ENCODE results near the gene HOMER3.

HOMER3 gene

GRCh38 chr19:18913466-18913865, 27.6 kb downstream of the HOMER3 start:
- no peak overlapping the region for H3K4ac ChIP-seq (ENCODE audit: low read depth, low read length)
- no peak overlapping the region for H3K23ac ChIP-seq (ENCODE audit: low read length)
- no peak overlapping the region for H4K8ac ChIP-seq (ENCODE audit: low read depth, low read length)
- no peak overlapping the region for H2AK5ac ChIP-seq (ENCODE audit: low read length)
- H3K18ac ChIP-seq (ENCODE audit: low read length) = no peak overlapping the region
- no peak overlapping the region for H2BK15ac ChIP-seq (replicated peaks; ENCODE audit: low read depth)
- no peak overlapping the region for H3K9ac ChIP-seq (ENCODE audit: low read length)
- no CpG with 5 or more reads among the region's 5 CpGs for WGBS (ENCODE audit: extremely low coverage, insufficient coverage, low lambda C conversion rate)
- DNase-seq = no peak
- H2BK120ac ChIP-seq (ENCODE audit: low read depth, low read length) = no peak overlapping the region
- no peak overlapping the region for H4K5ac ChIP-seq (ENCODE audit: low read length)
- no peak overlapping the region for H3K56ac ChIP-seq (ENCODE audit: low read length)
- H3K4me1 ChIP-seq (ENCODE audit: control insufficient read depth, low read depth, low read length) = no peaks in the 10 kb centered on the region
- no peaks in the 10 kb centered on the region for H3K27me3 ChIP-seq (ENCODE audit: insufficient read depth, low read length, poor library complexity)
- peaks cover 9% of the 10 kb centered on the region for H3K79me2 ChIP-seq (ENCODE audit: control insufficient read depth, insufficient read depth, low read length)
- H3K4me3 ChIP-seq (ENCODE audit: low read length) = no peak overlapping the region
- peaks cover 5% of the 10 kb centered on the region for H3K36me3 ChIP-seq (ENCODE audit: control insufficient read depth, insufficient read depth, low read length)
- H3K27ac ChIP-seq (ENCODE audit: low read depth, low read length) = no peak overlapping the region
- no peak overlapping the region for H2BK5ac ChIP-seq (ENCODE audit: low read length)
- no peak overlapping the region for H3K4me2 ChIP-seq (ENCODE audit: low read length)
- H3K79me1 ChIP-seq (ENCODE audit: low read length) = peaks cover 6% of the 10 kb centered on the region

GRCh38 chr19:18912933-18913332, 28.1 kb downstream of the HOMER3 start:
- H3K79me2 ChIP-seq (ENCODE audit: control insufficient read depth, insufficient read depth, low read length) = peaks cover 6% of the 10 kb centered on the region
- no peak overlapping the region for H3K18ac ChIP-seq (ENCODE audit: low read length)
- H2BK120ac ChIP-seq (ENCODE audit: low read depth, low read length) = no peak overlapping the region
- H3K4me2 ChIP-seq (ENCODE audit: low read length) = no peak overlapping the region
- H3K4me3 ChIP-seq (ENCODE audit: low read length) = no peak overlapping the region
- no peak overlapping the region for H2AK5ac ChIP-seq (ENCODE audit: low read length)
- no peaks in the 10 kb centered on the region for H3K4me1 ChIP-seq (ENCODE audit: control insufficient read depth, low read depth, low read length)
- H3K36me3 ChIP-seq (ENCODE audit: control insufficient read depth, insufficient read depth, low read length) = peaks cover 5% of the 10 kb centered on the region
- no peak overlapping the region for H3K23ac ChIP-seq (ENCODE audit: low read length)
- peaks cover 3% of the 10 kb centered on the region for H3K79me1 ChIP-seq (ENCODE audit: low read length)
- no peak overlapping the region for H3K4ac ChIP-seq (ENCODE audit: low read depth, low read length)
- H2BK15ac ChIP-seq (replicated peaks; ENCODE audit: low read depth) = no peak overlapping the region
- no peak overlapping the region for H2BK5ac ChIP-seq (ENCODE audit: low read length)
- no peak overlapping the region for H3K9ac ChIP-seq (ENCODE audit: low read length)
- H3K27me3 ChIP-seq (ENCODE audit: insufficient read depth, low read length, poor library complexity) = no peaks in the 10 kb centered on the region
- no CpG with 5 or more reads among the region's 14 CpGs for WGBS (ENCODE audit: extremely low coverage, insufficient coverage, low lambda C conversion rate)
- no peak overlapping the region for H4K5ac ChIP-seq (ENCODE audit: low read length)
- no peak overlapping the region for H4K8ac ChIP-seq (ENCODE audit: low read depth, low read length)
- DNase-seq = no peak
- no peak overlapping the region for H3K56ac ChIP-seq (ENCODE audit: low read length)
- H3K27ac ChIP-seq (ENCODE audit: low read depth, low read length) = no peak overlapping the region

GRCh38 chr19:18910801-18911436, 30.1 kb downstream of the HOMER3 start:
- no peak overlapping the region for H2AK5ac ChIP-seq (ENCODE audit: low read length)
- H4K8ac ChIP-seq (ENCODE audit: low read depth, low read length) = no peak overlapping the region
- H3K23ac ChIP-seq (ENCODE audit: low read length) = no peak overlapping the region
- H2BK120ac ChIP-seq (ENCODE audit: low read depth, low read length) = no peak overlapping the region
- WGBS (ENCODE audit: extremely low coverage, insufficient coverage, low lambda C conversion rate) = no CpG with 5 or more reads among the region's 19 CpGs
- H3K4me1 ChIP-seq (ENCODE audit: control insufficient read depth, low read depth, low read length) = no peaks in the 10 kb centered on the region
- DNase-seq = no peak
- H3K36me3 ChIP-seq (ENCODE audit: control insufficient read depth, insufficient read depth, low read length) = peaks cover 5% of the 10 kb centered on the region
- no peak overlapping the region for H3K56ac ChIP-seq (ENCODE audit: low read length)
- peaks cover 3% of the 10 kb centered on the region for H3K79me1 ChIP-seq (ENCODE audit: low read length)
- H3K4me3 ChIP-seq (ENCODE audit: low read length) = no peak overlapping the region
- no peak overlapping the region for H2BK5ac ChIP-seq (ENCODE audit: low read length)
- H3K27me3 ChIP-seq (ENCODE audit: insufficient read depth, low read length, poor library complexity) = no peaks in the 10 kb centered on the region
- no peak overlapping the region for H4K5ac ChIP-seq (ENCODE audit: low read length)
- H2BK15ac ChIP-seq (replicated peaks; ENCODE audit: low read depth) = no peak overlapping the region
- H3K18ac ChIP-seq (ENCODE audit: low read length) = no peak overlapping the region
- H3K4me2 ChIP-seq (ENCODE audit: low read length) = no peak overlapping the region
- H3K4ac ChIP-seq (ENCODE audit: low read depth, low read length) = no peak overlapping the region
- peaks cover 3% of the 10 kb centered on the region for H3K79me2 ChIP-seq (ENCODE audit: control insufficient read depth, insufficient read depth, low read length)
- H3K9ac ChIP-seq (ENCODE audit: low read length) = no peak overlapping the region
- no peak overlapping the region for H3K27ac ChIP-seq (ENCODE audit: low read depth, low read length)

- H2BK5ac ChIP-seq (ENCODE audit: low read length) = no peak overlapping the region
- H3K4me3 ChIP-seq (ENCODE audit: low read length) = no peak overlapping the region
- H3K79me1 ChIP-seq (ENCODE audit: low read length) = no peaks in the 10 kb centered on the region
- H4K5ac ChIP-seq (ENCODE audit: low read length) = no peak overlapping the region
- H4K8ac ChIP-seq (ENCODE audit: low read depth, low read length) = no peak overlapping the region
- no peak overlapping the region for H3K18ac ChIP-seq (ENCODE audit: low read length)
- no peaks in the 10 kb centered on the region for H3K27me3 ChIP-seq (ENCODE audit: insufficient read depth, low read length, poor library complexity)
- H3K23ac ChIP-seq (ENCODE audit: low read length) = no peak overlapping the region
- H3K9ac ChIP-seq (ENCODE audit: low read length) = no peak overlapping the region
- H3K27ac ChIP-seq (ENCODE audit: low read depth, low read length) = no peak overlapping the region
- no peak overlapping the region for H2BK120ac ChIP-seq (ENCODE audit: low read depth, low read length)
- no peak overlapping the region for H2BK15ac ChIP-seq (replicated peaks; ENCODE audit: low read depth)
- H3K4ac ChIP-seq (ENCODE audit: low read depth, low read length) = no peak overlapping the region
- no peak for DNase-seq
- no CpG with 5 or more reads among the region's 10 CpGs for WGBS (ENCODE audit: extremely low coverage, insufficient coverage, low lambda C conversion rate)
- peaks cover 5% of the 10 kb centered on the region for H3K36me3 ChIP-seq (ENCODE audit: control insufficient read depth, insufficient read depth, low read length)
- no peaks in the 10 kb centered on the region for H3K79me2 ChIP-seq (ENCODE audit: control insufficient read depth, insufficient read depth, low read length)
- no peak overlapping the region for H3K4me2 ChIP-seq (ENCODE audit: low read length)
- no peaks in the 10 kb centered on the region for H3K4me1 ChIP-seq (ENCODE audit: control insufficient read depth, low read depth, low read length)
- H2AK5ac ChIP-seq (ENCODE audit: low read length) = no peak overlapping the region
- H3K56ac ChIP-seq (ENCODE audit: low read length) = no peak overlapping the region
These were observed 31.0 kb downstream of the HOMER3 start for GRCh38 chr19:18910010-18910409.

GRCh38 chr19:18908917-18909619, 31.9 kb downstream of the HOMER3 start:
- no peaks in the 10 kb centered on the region for H3K79me1 ChIP-seq (ENCODE audit: low read length)
- no peak overlapping the region for H3K27ac ChIP-seq (ENCODE audit: low read depth, low read length)
- no peak overlapping the region for H2BK120ac ChIP-seq (ENCODE audit: low read depth, low read length)
- no peak overlapping the region for H3K4me3 ChIP-seq (ENCODE audit: low read length)
- H3K4ac ChIP-seq (ENCODE audit: low read depth, low read length) = no peak overlapping the region
- no peak overlapping the region for H2AK5ac ChIP-seq (ENCODE audit: low read length)
- no peaks in the 10 kb centered on the region for H3K27me3 ChIP-seq (ENCODE audit: insufficient read depth, low read length, poor library complexity)
- H4K8ac ChIP-seq (ENCODE audit: low read depth, low read length) = no peak overlapping the region
- H3K36me3 ChIP-seq (ENCODE audit: control insufficient read depth, insufficient read depth, low read length) = peaks cover 5% of the 10 kb centered on the region
- WGBS (ENCODE audit: extremely low coverage, insufficient coverage, low lambda C conversion rate) = no CpG with 5 or more reads among the region's 17 CpGs
- no peak overlapping the region for H3K56ac ChIP-seq (ENCODE audit: low read length)
- H3K4me1 ChIP-seq (ENCODE audit: control insufficient read depth, low read depth, low read length) = no peaks in the 10 kb centered on the region
- H3K18ac ChIP-seq (ENCODE audit: low read length) = no peak overlapping the region
- no peak for DNase-seq
- no peak overlapping the region for H2BK15ac ChIP-seq (replicated peaks; ENCODE audit: low read depth)
- no peak overlapping the region for H2BK5ac ChIP-seq (ENCODE audit: low read length)
- H3K79me2 ChIP-seq (ENCODE audit: control insufficient read depth, insufficient read depth, low read length) = no peaks in the 10 kb centered on the region
- no peak overlapping the region for H3K9ac ChIP-seq (ENCODE audit: low read length)
- H3K4me2 ChIP-seq (ENCODE audit: low read length) = no peak overlapping the region
- no peak overlapping the region for H3K23ac ChIP-seq (ENCODE audit: low read length)
- no peak overlapping the region for H4K5ac ChIP-seq (ENCODE audit: low read length)

All from mesendoderm (in vitro differentiated cells).